GM12875 (cell line): ENCODE results near the gene PRR29.
"Not testable (repeated sequence)": the region's sequence is repeated elsewhere in the genome, so short reads cannot be mapped to it uniquely, and the experiment has no call there.

Experiments used
- H3K4me3 ChIP-seq: one replicate; pipeline ENCODE4 v1.5.1; 2011; ENCODE audit warnings: low read depth, low read length, control low read depth
- CTCF ChIP-seq: IDR thresholded peaks from 2 replicates; pipeline ENCODE4 v1.5.1; 2011; ENCODE audit warnings: low read depth, mild to moderate bottlenecking, control low read depth, inconsistent platforms, low read length, moderate library complexity, borderline replicate concordance; ENCODE audit not compliant: insufficient read depth

PRR29 gene

GRCh38 chr17:63974594-63975192 is 23.5 kb upstream of the PRR29 start:
- H3K4me3 ChIP-seq = no peak overlapping the region
- no peak for TF ChIP-seq CTCF

- no peak for TF ChIP-seq CTCF
- H3K4me3 ChIP-seq = no peak overlapping the region
These were observed 22.5 kb upstream of the PRR29 start for GRCh38 chr17:63975541-63976092.

GRCh38 chr17:63976702-63977101 is 21.4 kb upstream of the PRR29 start:
- no peak for TF ChIP-seq CTCF
- H3K4me3 ChIP-seq = no peak overlapping the region

- no peak overlapping the region for H3K4me3 ChIP-seq
- TF ChIP-seq CTCF = no peak
These were observed 19.6 kb upstream of the PRR29 start for GRCh38 chr17:63978272-63979200.

GRCh38 chr17:63982641-63983040 is 15.5 kb upstream of the PRR29 start:
- H3K4me3 ChIP-seq = not testable (repeated sequence)

GRCh38 chr17:63983320-63983719 is 14.8 kb upstream of the PRR29 start:
- H3K4me3 ChIP-seq = no peak overlapping the region
- no peak for TF ChIP-seq CTCF

GRCh38 chr17:63984236-63984635 is 13.9 kb upstream of the PRR29 start:
- TF ChIP-seq CTCF = no peak
- H3K4me3 ChIP-seq = no peak overlapping the region
